Astrocyte of the spinal cord (primary cell): ENCODE data around the gene CARD6.

ENCODE experiments used
- DNase-seq: peaks from one replicate; pipeline ENCODE4 v3.0.0; 2011; ENCODE audit warnings: low read depth, low spot score
- H3K4me3 ChIP-seq: 2 replicates; pipeline ENCODE4 v1.5.1; 2011; ENCODE audit warnings: low read depth, mild to moderate bottlenecking, low read length, moderate library complexity
- in situ Hi-C: cut with HindIII; loops from 2 replicates; pipeline ENCODE4 v1.10.0; 2017; ENCODE audit warnings: low sequenced_read_pairs
- TF ChIP-seq, protein P1 (sequence below): IDR thresholded peaks from 2 replicates; pipeline ENCODE4 v1.5.1; 2012; ENCODE audit warnings: low read depth, mild to moderate bottlenecking, low read length, inconsistent platforms

The CARD6 gene

DNA sequence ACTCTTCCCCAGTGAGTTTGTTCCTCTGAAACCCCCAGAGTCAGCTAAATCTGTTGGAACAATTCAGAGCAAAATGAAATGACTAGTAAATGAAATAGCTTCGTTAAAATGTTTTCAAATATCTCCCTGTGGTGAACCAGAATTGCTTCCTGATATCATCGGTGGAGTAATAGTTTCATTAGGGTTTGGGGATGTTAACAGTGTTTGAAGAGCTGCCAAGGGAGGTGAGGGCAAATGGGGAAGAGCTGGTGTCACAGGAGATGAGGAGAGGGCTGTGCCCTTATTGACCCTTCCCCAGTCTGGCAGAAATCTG, 63.8 kb downstream of the CARD6 start:
- TF ChIP-seq, protein P1, sequence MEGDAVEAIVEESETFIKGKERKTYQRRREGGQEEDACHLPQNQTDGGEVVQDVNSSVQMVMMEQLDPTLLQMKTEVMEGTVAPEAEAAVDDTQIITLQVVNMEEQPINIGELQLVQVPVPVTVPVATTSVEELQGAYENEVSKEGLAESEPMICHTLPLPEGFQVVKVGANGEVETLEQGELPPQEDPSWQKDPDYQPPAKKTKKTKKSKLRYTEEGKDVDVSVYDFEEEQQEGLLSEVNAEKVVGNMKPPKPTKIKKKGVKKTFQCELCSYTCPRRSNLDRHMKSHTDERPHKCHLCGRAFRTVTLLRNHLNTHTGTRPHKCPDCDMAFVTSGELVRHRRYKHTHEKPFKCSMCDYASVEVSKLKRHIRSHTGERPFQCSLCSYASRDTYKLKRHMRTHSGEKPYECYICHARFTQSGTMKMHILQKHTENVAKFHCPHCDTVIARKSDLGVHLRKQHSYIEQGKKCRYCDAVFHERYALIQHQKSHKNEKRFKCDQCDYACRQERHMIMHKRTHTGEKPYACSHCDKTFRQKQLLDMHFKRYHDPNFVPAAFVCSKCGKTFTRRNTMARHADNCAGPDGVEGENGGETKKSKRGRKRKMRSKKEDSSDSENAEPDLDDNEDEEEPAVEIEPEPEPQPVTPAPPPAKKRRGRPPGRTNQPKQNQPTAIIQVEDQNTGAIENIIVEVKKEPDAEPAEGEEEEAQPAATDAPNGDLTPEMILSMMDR = no peak
- H3K4me3 ChIP-seq = no peak overlapping the region
- in situ Hi-C loops = no loop called here
- DNase-seq = no peak

DNA sequence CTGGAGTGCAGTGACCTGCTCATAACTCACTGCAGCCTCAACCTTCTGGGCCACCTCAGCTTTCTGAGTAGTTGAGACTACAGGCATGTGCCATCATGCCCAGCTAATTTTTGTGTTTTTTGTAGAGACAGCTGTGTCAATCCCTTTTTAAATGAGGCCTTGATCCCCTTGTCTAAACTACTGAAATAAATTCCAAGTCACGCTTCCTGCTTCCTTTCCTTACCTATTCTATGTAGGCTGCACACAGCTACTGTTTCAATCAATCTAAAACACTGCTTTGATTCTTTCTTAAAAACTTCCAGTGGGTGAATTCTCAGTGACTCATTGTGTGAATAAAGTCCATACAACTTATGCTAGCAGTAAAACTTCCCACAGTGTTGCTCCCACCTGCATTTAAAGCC, 65.2 kb downstream of the CARD6 start:
- TF ChIP-seq, protein P1 = no peak
- peak; percentile 54 for DNase-seq
- H3K4me3 ChIP-seq = no peak overlapping the region
- in situ Hi-C loops = no loop called here

DNA sequence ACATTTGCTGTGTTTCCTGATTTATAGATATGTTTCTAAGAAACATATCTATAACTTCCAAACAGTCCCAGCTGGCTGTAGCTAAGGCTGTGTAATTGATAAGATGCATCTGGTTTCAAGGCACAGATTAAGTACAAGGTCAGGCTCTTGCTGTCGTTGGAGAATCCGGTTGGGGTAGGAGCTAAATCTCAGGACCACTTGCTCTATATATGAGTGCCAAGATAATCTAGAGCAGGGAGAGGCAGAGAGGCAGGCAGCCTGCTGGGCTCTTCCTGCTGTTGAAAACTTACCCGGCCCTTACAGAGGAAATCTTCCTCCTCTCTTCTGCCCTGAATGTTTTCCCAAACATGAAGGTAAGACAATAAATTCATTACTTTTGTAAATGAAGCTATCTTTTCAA, 68.1 kb downstream of the CARD6 start, which contains the start of gene C7:
Gene C7, plus strand, starts transcription at position 234 of the 400 bp plus-strand sequence. Its CDS starts 114 bp downstream, at position 348.
- in situ Hi-C loops = no loop called here
- TF ChIP-seq, protein P1 = no peak
- H3K4me3 ChIP-seq = peak within 1 kb of the TSS; percentile 4
- no peak for DNase-seq

GRCh38 chr5:40909723-40910122, 68.6 kb downstream of the CARD6 start:
- in situ Hi-C loops = no loop called here
- H3K4me3 ChIP-seq = peak overlapping the region; percentile 4
- DNase-seq = no peak
- TF ChIP-seq, protein P1 = no peak
